GM12874 (cell line): ENCODE measurements around the gene SPIB.

Experiments used
- TF ChIP-seq, protein P1 (sequence below): IDR thresholded peaks from 2 replicates; pipeline ENCODE4 v1.5.1; 2011; ENCODE audit warnings: low read depth, mild to moderate bottlenecking, control low read depth, low read length, moderate library complexity; ENCODE audit not compliant: insufficient read depth

Gene SPIB

DNA sequence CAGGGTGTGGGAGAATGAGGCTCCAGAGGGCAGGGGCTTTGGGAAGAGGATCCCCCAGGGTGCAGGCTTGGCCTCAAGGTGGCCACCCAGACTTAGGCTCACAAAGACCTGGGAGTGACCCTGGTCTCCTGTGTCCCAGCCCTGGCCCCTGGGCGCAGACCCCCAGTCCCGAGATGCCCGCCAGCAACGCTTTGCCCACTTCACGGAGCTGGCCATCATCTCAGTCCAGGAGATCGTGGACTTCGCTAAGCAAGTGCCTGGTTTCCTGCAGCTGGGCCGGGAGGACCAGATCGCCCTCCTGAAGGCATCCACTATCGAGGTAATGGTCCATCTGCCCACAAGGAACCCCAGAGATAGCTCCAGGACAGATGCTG is 39.9 kb upstream of the SPIB start:
- TF ChIP-seq, protein P1, sequence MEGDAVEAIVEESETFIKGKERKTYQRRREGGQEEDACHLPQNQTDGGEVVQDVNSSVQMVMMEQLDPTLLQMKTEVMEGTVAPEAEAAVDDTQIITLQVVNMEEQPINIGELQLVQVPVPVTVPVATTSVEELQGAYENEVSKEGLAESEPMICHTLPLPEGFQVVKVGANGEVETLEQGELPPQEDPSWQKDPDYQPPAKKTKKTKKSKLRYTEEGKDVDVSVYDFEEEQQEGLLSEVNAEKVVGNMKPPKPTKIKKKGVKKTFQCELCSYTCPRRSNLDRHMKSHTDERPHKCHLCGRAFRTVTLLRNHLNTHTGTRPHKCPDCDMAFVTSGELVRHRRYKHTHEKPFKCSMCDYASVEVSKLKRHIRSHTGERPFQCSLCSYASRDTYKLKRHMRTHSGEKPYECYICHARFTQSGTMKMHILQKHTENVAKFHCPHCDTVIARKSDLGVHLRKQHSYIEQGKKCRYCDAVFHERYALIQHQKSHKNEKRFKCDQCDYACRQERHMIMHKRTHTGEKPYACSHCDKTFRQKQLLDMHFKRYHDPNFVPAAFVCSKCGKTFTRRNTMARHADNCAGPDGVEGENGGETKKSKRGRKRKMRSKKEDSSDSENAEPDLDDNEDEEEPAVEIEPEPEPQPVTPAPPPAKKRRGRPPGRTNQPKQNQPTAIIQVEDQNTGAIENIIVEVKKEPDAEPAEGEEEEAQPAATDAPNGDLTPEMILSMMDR, result no peak

DNA sequence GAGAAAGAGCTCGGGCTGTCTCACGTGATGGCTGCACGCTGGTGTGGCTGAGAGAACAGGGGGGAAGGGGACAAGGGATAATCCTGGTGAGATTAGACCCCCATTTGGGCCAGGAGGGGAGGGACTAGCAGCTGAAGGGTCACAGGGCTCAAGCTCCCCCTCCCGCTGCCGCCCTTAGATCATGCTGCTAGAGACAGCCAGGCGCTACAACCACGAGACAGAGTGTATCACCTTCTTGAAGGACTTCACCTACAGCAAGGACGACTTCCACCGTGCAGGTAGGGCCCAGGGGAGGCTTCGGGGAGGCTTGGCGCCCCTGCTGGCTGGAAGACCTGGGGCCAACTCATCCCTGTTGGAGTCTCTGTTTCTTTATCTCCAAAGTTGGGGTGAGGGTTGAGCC is 39.1 kb upstream of the SPIB start:
- TF ChIP-seq, protein P1, result no peak

DNA sequence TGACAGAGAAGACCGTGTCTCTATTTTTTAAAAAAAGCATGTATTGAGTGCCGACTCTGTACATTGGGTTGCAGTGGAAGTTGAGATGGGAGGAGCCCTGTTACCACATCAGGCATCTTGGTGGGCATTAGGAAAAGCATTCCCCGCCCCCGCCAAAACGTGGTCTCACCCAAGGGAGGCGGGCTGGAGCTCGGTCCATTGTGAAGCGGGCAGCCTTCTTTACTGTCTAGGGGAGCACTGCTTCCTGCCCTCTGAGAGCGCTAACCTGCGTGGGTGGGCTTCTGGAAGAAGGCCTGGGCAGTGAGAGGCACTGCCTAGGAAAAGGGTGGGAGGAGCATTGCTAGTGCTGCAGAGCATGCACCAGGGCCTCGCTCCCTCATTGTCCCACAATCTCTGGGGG is 38.6 kb upstream of the SPIB start:
- TF ChIP-seq, protein P1, result no peak

DNA sequence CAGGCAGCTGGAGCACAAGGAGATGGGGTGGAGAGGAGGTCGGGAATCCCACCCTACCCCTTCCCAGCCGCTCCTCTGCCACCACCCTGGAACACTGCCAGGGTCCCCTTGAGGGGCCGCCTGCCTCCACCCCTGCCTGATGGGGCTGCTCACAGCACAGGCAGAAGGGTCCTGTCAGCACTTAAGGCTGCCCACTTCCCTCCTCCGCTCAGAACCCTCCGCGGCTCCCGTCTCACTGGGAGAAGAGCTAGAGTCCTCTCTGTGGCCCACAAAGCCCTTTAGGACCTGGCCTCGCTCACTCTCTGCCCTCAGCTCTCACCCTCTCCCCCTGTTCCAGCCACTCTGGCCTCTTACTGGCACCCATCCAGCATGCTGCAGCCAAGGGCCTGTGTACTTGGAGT is 38.0 kb upstream of the SPIB start:
- TF ChIP-seq, protein P1, result no peak

DNA sequence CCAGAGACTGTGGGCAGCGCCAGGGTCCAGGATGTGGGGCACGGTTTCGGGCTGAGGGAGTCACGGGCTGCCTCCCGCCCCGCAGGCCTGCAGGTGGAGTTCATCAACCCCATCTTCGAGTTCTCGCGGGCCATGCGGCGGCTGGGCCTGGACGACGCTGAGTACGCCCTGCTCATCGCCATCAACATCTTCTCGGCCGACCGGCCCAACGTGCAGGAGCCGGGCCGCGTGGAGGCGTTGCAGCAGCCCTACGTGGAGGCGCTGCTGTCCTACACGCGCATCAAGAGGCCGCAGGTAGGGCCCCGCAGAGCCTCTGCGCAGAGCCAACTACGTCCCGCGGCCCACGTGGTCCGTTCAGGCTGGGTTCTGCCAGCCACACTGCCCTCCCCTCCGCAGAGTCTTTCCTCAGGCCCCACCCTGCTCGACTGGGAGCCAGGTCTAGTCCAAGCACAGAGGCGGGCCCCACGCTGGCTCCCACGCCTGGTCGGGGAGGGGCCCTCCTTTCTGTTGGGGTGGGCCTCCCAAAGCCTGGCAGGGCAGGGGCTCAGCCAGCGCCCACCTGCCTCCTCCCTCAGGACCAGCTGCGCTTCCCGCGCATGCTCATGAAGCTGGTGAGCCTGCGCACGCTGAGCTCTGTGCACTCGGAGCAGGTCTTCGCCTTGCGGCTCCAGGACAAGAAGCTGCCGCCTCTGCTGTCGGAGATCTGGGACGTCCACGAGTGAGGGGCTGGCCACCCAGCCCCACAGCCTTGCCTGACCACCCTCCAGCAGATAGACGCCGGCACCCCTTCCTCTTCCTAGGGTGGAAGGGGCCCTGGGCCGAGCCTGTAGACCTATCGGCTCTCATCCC is 36.6 kb upstream of the SPIB start:
- TF ChIP-seq, protein P1, result no peak

DNA sequence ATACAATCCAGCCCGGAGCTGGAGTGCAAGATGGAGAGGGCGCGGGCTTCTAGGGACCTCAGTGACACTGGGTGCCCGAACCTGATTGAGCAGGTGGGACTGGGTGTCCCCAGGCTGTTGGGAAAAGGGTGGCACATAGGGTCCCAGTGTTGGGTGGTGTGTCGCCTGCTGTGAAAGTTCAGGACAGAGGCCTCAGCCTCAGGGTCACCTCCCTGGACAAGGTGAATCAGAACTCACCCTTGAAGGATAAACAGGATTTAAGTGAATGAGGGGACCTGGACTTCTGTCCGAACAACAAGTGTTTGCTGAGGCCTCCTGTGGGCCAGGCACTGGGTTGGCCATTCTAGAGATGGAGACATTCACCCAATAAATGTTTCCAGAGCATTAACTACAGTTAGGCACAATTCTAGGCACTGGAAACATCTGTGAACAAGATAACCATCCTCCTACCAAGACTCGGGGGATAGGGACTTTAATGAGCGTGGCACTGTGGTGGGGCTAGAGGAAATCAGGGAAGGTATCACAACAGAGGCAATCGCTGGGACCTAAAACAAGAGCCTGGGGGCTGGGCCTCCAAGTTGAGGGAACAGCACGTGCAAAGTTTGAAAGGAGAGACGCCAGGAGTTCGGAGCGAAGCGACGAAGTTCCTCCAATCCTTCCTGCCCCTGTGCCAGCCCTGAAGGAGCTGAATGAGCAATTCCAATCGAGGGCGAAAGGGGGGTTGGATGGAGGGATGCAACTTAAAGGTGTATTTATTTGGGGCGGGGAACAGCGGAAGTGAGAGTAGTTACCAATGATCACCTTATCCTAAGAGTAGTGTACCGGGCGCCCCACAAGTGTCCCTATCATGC is 35.5 kb upstream of the SPIB start:
- TF ChIP-seq, protein P1, result no peak

DNA sequence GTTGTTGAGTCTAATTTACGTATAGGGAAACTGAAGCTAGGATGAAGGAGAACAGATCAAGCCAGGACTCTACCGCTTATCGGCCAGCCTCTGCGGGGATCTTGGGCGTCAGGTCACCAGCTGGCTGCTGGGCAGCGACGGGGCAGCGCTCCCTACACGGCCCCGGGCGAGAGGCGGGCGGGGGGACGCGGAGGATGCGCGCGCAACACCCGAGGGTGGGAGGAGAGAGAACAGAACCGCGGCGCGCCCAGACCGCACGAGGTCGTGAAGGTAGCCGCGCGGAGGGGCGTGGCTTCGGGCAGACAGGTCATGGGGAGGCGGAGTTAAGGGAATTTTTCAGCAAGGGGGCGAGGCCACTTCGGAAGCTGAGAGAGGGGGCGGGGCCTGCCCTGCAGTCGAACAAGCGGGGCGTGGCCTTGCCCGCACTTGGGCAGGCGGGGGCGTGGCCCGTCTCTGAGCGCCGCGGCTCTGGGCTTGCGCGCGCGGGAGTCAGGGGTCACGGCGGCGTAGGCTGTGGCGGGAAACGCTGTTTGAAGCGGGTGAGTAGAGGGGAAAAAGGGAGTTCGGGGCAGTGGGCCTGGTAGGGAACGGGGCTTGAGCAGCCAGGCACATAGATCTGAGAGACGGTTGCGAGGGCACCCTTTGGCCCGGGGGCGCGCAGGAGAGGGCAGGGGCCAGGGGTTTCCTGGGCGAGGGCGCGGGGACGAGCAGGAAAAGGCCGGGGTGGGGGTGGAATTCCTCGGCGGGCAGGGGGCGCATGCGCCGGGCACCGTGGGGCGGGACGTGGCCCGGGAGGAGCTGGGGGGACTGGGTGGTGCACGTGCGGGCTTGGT is 34.7 kb upstream of the SPIB start, which contains the start of gene POLD1:
TSS of gene POLD1 (plus strand) at position 496 of the 833 bp plus-strand sequence. CDS start 14,505 bp downstream, outside the sequence.
- TF ChIP-seq, protein P1, result no peak
